ENCODE measurements around the gene CHD1. TPM values are rescaled to one million over a fixed set of nuclear protein-coding genes. Genes with fewer than 3 reads are reported as not detected.

Gene CHD1
- total and polyA plus RNA-seq, 9 of the 15 experiments (the other 6 are each of a cell fraction or from before 2014, with no cell fraction given): 27.3 to 133 (median 58.7) TPM

DNA sequence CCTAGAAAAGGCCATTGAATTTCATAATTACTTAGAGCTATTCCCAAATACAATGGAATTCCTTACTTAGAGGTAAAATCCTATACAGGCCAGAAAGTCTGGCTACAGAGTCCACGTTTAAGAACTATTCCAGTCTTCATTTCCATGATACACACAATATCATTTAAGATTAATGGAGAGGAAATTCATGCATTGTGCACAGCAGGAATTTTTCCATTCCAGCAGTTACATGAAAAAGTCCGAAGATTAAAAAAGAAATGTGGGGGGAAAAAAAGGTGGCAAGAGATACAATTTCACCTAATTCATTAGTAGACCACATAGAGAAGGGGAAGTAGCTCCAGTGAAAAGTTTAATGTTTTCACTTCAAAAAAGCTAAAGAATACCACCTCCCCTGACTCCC lies 63.1 kb downstream of the CHD1 start (continued):
- TF ChIP-seq, protein P1, sequence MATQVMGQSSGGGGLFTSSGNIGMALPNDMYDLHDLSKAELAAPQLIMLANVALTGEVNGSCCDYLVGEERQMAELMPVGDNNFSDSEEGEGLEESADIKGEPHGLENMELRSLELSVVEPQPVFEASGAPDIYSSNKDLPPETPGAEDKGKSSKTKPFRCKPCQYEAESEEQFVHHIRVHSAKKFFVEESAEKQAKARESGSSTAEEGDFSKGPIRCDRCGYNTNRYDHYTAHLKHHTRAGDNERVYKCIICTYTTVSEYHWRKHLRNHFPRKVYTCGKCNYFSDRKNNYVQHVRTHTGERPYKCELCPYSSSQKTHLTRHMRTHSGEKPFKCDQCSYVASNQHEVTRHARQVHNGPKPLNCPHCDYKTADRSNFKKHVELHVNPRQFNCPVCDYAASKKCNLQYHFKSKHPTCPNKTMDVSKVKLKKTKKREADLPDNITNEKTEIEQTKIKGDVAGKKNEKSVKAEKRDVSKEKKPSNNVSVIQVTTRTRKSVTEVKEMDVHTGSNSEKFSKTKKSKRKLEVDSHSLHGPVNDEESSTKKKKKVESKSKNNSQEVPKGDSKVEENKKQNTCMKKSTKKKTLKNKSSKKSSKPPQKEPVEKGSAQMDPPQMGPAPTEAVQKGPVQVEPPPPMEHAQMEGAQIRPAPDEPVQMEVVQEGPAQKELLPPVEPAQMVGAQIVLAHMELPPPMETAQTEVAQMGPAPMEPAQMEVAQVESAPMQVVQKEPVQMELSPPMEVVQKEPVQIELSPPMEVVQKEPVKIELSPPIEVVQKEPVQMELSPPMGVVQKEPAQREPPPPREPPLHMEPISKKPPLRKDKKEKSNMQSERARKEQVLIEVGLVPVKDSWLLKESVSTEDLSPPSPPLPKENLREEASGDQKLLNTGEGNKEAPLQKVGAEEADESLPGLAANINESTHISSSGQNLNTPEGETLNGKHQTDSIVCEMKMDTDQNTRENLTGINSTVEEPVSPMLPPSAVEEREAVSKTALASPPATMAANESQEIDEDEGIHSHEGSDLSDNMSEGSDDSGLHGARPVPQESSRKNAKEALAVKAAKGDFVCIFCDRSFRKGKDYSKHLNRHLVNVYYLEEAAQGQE (IDR thresholded peaks at IDR 0.05; ENCODE audit: borderline replicate concordance): no peak
- TF ChIP-seq, protein P1 (CRISPR knock-in tag; IDR thresholded peaks at IDR 0.05; ENCODE audit: low read depth): no peak
- no peak for TF ChIP-seq MYC (IDR thresholded peaks at IDR 0.05; ENCODE audit: low read depth, low read length)
- no peak for TF ChIP-seq MYC (CRISPR knock-in tag; IDR thresholded peaks at IDR 0.05; ENCODE audit: borderline replicate concordance, low read depth)
- TF ChIP-seq MTA1 (IDR thresholded peaks at IDR 0.05; ENCODE audit: borderline replicate concordance): no peak
- TF ChIP-seq ZNF589 (CRISPR knock-in tag; IDR thresholded peaks at IDR 0.05; ENCODE audit: low read depth): no peak
- TF ChIP-seq PRPF4 (IDR thresholded peaks at IDR 0.05; ENCODE audit: insufficient read depth, low read depth, low read length, poor library complexity, severe bottlenecking): no peak
- no peak for TF ChIP-seq ZNF778 (CRISPR knock-in tag; IDR thresholded peaks at IDR 0.05)
